ENCODE data around the gene CDNF.

DNA sequence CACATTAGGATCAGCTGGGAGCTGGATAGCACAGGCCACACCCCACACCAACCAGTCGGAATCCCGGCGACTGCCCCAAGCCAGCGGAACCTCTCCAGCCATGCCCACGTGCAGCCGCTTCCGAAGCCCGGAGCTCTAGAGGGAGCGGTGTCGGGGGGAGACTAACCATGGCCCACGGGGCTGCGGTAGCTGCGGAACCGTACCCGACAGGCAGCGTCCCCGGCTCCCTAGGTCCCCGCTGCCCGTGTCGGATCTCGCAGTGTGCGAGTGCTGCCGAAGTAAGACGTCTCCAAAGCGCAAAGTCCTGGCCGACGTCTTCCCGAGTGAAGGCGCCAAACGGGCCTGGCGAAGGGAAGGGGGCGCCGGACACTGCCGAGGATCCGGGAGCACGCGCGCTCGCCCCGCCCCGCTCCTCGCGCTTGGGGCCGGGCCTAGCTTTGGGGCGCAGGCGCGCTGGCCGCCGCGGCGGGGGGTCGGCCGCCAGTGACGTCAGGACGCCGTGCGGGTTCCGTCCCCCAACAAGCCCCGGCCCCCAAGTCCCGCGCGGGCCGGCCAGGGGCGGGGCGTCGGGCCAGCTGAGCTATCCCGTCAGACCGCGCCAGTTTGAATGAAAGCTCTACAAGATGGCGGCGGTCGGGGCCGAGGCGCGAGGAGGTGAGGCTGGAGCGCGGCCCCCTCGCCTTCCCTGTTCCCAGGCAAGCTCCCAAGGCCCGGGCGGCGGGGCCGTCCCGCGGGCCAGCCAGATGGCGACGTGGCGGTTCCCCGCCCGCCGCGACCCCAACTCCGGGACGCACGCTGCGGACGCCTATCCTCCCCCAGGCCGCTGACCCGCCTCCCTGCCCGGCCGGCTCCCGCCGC lies 40.7 kb upstream of the CDNF start, which contains the start of gene SUV39H2:
- TF ChIP-seq, protein P1, sequence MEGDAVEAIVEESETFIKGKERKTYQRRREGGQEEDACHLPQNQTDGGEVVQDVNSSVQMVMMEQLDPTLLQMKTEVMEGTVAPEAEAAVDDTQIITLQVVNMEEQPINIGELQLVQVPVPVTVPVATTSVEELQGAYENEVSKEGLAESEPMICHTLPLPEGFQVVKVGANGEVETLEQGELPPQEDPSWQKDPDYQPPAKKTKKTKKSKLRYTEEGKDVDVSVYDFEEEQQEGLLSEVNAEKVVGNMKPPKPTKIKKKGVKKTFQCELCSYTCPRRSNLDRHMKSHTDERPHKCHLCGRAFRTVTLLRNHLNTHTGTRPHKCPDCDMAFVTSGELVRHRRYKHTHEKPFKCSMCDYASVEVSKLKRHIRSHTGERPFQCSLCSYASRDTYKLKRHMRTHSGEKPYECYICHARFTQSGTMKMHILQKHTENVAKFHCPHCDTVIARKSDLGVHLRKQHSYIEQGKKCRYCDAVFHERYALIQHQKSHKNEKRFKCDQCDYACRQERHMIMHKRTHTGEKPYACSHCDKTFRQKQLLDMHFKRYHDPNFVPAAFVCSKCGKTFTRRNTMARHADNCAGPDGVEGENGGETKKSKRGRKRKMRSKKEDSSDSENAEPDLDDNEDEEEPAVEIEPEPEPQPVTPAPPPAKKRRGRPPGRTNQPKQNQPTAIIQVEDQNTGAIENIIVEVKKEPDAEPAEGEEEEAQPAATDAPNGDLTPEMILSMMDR (conservative IDR thresholded peaks at IDR 0.05; ENCODE audit: low read depth, low read length): no peak
- TF ChIP-seq EZH2 (IDR thresholded peaks at IDR 0.05; ENCODE audit: borderline replicate concordance, low read depth, low read length, poor library complexity, severe bottlenecking): no peak

All from A673 (cell line).